Fibroblast of skin of left biceps (primary cell): ENCODE measurements around the gene CST6.
A peak's percentile ranks its signal among the peaks of the same experiment; 100 is the strongest.
"Not testable (repeated sequence)": the region's sequence is repeated elsewhere in the genome, so short reads cannot be mapped to it uniquely, and the experiment has no call there.

Experiments used
- DNase-seq, 2 experiments: peaks; one replicate each; pipeline ENCODE4 v3.0.0-alpha.2; 2013; ENCODE audit warnings: low read depth in 2 of 2

CST6 gene

DNA sequence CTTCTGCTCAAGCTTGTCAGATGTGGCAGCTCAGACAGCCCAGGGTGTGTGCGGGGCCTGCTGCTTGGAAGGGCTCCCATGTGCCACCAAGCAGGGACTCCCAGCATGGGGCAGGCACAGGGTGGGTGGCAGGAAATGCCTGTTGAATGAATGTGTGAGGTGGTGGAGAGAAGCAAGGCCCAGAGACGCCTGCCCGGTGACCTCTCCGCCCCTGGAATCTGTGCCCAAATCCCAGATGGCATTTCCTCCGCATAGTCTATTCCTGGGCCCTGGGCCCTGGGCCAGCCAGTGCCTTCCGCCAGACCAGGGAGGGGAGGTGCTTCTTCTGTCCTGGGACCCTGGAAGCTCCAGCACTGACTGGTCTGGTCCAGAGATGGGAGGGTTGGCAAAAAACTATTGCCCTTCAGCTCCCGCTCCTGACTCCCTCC is 3.7 kb downstream of the CST6 start:
- no peak for DNase-seq

GRCh38 chr11:66015936-66016792 is 4.4 kb downstream of the CST6 start:
- no peak for DNase-seq

GRCh38 chr11:66016793-66017177 is 5.0 kb downstream of the CST6 start:
- DNase-seq, result no peak

GRCh38 chr11:66017321-66017720 is 5.5 kb downstream of the CST6 start:
- no peak for DNase-seq

DNA sequence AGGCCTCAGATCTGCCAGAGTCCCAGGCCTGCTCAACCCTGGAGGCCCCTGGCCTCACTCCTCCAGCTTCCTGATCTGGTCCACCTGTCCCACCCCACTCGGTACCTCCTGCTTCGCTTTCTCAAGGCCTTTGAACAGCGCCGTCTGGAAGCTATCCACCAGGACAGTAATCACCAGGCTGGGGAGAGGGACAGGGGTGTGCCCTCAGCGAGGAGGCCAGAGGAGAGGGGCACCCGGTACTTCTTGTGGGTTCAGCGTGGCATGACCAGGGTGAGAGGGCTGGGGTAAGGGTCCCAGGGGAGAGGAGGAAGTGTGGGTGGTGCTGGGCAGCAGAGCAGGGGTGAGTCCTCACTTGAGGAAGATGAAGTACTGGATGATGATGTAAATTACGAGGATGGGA is 8.4 kb downstream of the CST6 start:
- no peak for DNase-seq

GRCh38 chr11:66020618-66021357 is 9.0 kb downstream of the CST6 start:
- no peak for DNase-seq

DNA sequence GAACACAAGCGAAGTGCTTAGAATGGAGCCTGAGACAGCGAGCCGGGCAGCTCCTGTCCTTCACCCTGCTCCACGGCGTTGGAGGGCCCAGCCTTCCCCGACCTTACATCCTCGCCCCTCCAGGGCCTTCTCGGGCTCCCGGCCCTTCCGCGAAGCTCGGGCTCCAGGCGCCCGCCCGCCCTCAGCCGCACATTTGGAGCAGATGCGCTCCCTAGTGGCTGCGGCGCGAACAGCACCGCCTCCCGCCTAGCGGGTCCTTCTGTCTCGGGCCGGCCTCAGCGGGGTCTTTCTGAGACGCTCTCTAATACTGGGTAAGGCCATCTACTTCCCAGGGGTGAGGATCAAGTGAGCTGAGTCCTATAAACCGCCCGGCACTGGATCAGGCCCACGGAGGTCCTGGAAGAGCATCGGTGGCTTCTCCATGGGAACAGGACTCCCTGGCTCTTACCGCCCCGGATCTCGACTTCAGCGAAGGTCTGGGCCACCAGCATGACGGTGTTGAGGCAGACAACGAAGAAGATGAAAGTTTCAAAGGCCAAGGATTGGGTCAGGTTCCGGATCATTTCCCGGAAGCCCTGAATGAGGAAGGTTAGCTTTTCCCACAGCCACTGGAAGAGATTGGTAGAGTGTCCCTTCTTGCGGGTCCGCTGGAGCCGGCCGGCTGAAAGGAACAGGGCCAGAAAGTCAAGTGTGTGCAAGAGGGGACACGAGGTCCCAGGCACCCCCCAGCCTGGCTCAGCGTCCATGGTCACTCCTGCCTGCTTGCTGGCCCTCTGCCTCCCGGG is 10.8 kb downstream of the CST6 start:
- peak in 1 of 2 experiments; percentile 6 for DNase-seq

GRCh38 chr11:66023186-66023440 is 11.3 kb downstream of the CST6 start:
- DNase-seq, result not testable (repeated sequence)

- no peak for DNase-seq
Measured at GRCh38 chr11:66026017-66026529, 14.3 kb downstream of the CST6 start, which contains the start of gene CATSPER1. Gene CATSPER1 (minus strand): TSS chr11:66026479. CDS start chr11:66026379, 100 bp downstream.

- DNase-seq, result no peak
Measured at GRCh38 chr11:66032957-66033735, 21.3 kb downstream of the CST6 start.

GRCh38 chr11:66035653-66036333 is 24.0 kb downstream of the CST6 start:
- no peak for DNase-seq

DNA sequence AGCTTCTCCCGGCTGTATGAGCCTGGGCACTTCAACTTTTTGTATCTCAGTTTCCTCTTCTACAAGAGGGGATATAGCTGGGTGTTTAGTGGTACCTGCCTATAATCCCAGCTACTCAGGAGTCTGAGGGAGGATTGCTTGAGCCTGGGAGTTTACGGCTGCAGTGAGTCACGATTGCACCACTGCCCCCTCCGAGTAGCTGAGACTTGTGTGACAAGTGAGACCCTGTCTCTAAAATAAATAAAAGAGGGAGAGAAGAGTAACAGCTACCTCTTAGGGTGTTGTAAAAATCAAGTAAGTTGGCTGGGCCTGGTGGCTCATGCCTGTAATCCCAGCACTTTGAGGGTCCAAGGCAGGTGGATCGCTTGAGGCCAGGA is 24.5 kb downstream of the CST6 start:
- DNase-seq, result no peak

- DNase-seq, result no peak
Measured at GRCh38 chr11:66037327-66037726, 25.5 kb downstream of the CST6 start.

DNA sequence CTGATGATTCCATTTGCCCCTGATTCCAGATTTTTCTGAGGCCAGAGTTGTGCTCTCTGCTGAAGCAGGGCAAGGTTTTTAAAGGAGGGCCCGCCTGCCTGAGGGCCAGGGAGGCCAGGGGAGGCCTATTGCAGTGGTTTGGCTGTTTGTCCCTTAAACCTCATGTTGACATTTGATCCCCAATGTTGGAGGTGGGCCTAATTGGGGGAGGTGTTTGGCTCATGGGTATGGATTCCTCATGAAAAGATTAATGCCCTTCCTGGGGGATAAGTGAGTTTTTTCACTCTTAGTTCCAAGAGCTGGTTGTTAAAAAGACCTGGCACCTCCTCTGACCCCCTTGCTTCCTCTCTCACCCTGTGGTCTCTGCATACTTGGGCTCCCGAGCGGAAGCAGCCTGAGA is 28.0 kb downstream of the CST6 start:
- DNase-seq, result no peak

DNA sequence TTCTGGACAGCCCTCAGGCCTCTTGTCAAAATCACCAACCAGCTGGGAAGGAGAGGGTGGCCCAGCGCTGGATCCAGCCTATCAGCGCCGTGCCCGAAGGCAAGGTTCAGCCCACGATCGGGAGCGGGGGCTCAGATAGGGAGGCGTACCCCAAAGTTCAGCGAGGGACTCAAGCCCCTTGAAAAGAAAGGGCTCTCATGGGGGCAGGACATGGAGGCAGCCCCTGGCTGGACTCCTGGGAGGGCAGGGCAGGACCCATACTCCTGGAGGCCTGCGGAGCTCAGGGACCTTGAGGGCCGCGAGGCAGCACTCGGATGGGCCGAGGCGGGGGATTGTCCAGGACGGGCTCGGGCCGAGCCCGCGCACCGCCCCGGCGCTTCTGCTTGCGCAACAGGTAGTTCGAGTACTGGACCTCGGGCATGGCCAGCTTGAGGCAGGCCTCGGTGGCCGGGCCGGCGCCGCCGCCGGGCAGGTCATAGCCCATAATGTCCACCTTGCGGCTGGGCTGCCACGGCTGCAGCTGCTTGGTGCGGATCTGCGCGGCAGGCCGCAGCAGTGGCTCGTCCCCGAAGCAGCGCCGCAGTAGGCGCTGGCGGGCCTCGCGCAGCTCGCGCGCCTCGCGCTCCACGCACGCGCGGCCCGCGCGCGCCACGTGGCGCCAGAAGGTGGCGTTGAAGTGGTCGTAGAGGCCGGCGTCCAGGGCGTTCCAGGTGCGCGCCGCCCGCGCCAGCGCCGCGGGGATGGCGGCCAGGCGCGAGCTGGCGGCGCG is 30.6 kb downstream of the CST6 start:
- DNase-seq, result no peak

DNA sequence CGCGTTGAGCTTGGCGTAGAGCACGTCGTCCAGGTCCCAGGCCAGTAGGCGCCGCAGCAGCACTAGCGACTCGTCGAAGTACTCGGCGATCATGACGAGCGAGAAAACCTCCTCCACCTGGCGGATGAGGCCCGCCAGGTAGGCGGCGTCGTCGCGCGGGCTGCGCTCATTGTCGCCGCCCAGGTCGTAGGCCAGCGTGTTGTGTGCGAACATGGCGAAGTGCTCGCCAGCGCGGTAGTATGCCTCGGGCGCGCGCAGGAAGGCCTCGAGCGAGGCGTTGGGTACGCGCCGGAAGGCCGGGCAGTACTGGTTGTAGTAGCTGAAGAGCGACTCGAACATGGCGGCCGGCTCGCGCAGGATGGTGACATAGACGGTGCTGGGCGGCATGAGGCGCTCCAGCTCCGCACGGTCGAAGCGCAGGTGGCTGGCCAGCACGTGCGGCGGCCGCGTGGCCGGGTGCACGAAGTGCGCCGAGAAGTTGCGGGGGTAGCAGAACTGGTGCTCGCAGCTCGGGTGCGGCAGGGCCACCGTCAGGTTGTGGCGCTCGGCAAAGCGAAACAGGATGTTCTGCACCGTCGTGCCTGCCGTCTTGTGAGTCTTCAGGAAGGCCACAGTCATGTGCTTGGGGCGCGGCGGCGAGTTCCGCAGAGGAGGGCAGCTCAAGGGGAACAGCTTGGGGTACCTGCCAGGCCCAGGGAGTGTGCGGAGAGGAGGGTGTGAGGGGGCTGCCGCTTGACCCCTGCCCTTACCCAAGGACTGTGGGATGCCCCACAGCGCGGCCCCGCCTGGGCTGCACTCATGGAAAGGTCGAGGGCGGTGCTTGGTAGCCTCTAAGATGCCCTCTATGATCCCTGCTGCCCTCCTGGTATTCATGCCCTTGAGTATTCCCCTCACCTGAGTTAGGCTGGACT is 31.4 kb downstream of the CST6 start:
- no peak for DNase-seq

DNA sequence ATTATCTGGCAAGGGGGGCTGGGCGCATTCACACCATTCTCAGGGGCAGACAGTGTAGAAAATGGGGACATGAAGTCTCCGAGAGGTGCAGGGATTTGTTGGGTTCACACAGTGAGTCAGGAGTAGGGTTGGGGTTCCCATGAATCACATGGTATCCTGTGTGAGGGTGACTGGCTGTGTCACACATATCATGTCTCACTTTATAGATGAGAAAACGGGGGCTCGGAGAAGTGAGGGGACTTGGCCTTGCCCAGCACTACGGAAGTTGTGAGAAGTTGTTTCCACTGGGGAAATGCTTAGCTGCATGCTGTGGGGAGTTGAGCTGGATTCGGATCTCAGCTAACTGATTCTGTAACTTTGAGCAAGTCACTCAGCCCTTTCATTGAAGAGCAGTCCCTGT is 32.9 kb downstream of the CST6 start:
- DNase-seq, result no peak

GRCh38 chr11:66045177-66045639 is 33.4 kb downstream of the CST6 start:
- no peak for DNase-seq

- no peak for DNase-seq
Measured at GRCh38 chr11:66046901-66047300, 35.1 kb downstream of the CST6 start.
